Hypothalamus (tissue), 51 donors: ENCODE results near the gene NFAM1.

Source experiments
- DNase-seq, 51 donors: peaks; one replicate each; lab custom pipeline; 2025; lab: John Stamatoyannopoulos, UW

The NFAM1 gene, protein sequence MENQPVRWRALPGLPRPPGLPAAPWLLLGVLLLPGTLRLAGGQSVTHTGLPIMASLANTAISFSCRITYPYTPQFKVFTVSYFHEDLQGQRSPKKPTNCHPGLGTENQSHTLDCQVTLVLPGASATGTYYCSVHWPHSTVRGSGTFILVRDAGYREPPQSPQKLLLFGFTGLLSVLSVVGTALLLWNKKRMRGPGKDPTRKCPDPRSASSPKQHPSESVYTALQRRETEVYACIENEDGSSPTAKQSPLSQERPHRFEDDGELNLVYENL

DNA sequence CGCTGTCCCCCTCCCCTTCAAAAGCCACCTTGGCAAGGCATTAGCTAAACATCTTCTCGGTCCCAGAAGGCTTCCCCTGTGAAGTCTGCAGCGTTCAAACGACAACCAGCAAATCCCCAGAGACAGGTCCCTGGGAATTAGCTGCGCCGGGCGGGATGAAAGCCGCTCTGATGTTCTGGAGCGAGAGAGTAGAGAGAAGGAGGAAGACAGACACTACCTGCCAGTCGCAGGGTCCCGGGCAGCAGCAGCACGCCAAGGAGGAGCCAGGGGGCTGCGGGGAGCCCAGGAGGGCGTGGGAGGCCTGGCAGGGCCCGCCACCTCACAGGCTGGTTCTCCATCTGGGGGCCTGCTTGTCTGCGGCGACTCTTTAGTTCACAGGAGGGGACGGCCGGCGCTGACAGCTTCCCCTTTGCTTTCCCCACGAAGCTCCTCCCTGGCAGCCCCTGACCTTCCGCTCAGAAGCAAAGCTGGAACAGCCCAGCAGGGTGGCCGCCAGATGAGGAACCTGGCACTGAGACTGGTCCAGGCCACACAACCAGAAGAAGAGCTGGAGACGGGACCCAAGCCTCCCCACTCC lies at the start of gene NFAM1:
TSS of gene NFAM1 (minus strand) at position 384 of the 577 bp plus-strand sequence. CDS start at position 338, 46 bp downstream.
- DNase-seq: peak in 18 of 51 donors; percentile 13 to 49 (median 30)

DNA sequence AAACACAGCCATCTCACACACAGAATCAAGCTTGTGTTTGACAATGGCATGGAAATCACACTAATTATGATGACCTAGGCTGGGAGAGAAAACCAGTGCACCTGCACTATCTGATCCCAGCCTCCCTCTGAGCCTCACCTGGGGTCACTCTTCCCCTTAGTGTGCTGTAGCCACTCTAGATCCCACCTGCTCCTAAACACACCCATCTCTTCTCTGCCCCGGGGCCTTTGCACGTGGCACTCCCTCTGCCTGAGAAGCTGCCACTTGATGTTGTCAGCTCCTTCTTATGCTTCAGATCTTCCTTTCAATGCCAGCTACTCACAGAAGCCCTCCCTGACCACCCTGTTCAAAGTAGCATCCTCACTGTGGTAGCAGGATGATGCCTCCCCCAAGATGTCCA lies 42.9 kb upstream of the NFAM1 start:
- no peak for DNase-seq

DNA sequence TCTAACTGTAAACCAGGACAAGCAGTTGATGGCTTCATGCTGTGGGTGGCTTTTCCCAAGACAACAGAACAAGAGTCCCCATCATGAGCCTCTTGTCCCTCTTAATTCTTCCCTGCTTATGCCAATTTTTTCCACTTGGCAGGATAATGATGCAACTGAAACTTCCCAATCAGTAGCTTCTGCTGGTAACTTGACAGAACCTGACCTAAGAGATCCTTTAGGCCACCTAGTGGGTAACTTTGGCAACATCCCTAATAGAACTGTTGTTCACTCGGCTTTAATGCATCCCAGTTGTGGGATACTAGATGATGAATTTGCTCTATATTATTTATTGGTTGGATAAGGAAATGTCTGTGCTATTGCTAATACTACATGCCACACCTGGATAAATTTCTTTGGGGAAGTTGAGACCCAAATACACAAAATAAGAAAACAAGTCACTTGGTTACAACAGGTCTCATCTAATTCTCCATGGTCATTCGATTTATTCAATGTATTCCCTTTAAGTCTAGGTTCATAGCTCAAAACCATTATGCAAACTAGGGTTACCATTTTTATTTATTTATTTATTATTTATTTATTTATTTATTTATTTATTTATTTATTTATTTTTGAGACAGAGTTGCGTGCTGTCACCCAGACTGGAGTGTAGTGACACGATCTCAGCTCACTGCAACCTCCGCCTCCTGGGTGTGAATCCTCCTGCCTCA lies 41.4 kb upstream of the NFAM1 start:
- peak in 3 of 51 donors; percentile 2 to 24 (median 2) for DNase-seq

DNA sequence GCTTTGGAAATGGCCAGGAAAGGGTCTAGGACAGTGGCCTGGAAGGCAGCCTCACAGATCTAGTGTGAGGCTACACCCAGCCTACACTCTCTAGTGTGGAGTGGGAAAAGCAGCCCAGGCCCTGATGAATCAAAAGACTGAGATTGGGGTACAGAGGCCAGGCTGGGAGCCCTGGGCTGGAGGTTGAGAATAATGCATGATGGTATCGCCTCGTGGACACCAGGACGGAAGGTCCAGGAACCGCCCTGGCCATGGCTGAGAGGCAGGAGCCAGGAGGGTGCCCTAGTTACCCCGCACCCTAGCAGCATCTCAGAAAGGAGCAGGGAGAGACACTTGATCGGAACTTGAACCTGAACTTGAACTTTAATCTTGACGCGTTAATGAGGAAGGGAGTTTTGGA lies 40.5 kb upstream of the NFAM1 start:
- no peak for DNase-seq

DNA sequence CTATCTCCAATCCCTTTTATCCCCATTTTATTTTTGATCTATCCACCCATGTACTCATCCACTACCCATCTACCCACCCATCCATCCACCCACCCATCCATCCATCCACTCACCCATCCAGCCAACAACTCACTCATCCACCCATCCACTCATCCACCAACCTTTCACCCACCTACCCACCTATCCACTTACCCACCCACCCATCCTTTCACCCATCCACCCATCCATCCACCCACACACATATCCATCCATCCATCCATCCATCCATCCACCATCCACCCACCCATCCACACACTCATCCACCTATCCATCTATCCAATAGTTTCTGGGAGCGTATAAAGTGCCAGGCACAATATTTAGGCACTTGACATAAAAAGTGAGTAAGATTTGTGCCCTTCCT lies 39.2 kb upstream of the NFAM1 start:
- DNase-seq: no peak

DNA sequence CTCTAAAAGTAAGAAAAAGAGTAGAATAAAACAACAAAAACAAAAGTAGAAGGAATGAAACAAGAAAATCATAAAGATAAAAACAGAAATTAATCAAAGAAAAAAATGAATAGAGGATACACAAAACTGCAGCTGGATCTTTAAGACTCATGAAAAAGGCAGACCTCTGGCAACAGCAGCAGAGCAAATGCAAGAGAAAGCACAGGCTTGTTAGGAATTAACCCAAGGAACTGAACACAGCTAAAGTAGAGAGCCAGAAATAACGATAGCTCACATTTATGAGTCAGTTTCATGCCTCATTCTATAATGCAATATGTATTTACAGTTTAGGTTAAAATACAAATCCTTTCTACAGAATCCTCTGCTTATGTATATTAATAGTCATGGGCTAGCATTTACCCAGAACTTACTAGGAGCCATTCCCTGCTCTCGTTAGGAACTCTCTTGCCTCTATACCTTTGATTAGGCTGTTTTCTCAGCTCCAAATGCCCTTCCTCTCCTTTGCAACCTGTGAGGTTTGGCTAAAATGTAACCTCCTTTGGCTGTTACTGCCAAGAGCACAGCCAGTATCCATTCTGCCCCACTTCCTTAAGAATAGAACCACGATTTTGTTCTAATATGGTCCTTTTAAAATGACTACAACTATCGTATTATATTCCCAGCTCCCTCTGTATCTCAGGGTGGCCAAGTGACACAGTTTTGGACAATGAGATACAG lies 38.3 kb upstream of the NFAM1 start:
- DNase-seq: no peak

DNA sequence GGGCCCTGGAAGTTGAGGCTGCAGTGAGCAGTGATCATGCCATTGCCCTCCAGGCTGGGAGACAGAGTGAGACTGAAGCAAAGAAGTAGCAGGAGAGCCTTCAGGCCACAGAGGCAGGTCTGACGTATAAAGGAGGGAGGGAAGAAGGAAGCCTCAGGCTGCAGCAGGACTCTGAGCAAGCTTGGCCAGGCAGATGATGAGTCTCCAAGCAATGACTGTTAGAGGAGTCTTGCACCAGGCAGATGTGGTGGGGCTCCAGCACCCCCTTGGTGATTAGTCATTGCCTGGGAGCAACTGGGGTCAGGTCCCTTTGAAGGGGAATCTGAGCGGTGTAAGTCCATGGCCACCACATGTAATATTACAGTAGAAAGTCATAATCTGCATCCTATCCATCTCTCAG lies 36.6 kb upstream of the NFAM1 start:
- no peak for DNase-seq

DNA sequence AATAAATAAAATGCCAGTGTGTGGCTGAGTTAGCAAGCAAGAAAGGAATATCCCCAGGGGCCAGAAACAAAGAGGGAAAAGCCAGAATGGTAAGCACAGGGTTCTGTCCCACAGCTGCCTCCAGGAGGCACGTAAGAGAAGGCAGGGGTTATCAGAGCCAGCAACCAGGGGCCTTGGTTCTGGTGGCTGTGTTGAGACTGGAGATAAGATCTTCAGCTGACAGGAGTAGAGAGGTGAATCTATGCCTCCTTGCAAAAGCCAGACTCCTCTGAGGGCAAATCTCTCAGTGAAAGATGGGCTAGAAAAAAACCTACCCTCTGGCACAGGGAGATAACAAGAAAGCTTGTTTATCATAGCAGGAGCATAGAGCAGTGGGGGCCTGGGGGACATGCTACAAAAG lies 29.8 kb upstream of the NFAM1 start:
- DNase-seq: no peak

DNA sequence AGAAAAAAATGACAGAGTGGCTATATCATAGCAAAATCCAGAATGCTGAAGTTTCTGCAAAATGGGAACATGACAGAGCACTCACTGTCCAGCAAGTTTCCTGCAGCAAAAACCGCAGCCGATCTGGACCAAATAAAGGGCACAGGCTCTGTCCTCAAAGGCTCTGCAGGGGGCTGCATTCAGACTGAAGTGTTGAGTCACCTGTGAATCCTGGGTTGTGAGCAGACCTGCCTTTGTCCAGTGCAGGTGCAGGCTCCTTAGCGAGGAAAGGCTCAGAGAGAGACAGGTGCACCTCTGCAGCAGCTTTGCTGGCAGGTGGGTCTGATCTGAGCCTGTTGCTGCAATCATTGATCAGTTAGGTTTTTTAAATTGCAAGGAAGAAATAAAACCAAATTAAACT lies 29.3 kb upstream of the NFAM1 start:
- DNase-seq: no peak

DNA sequence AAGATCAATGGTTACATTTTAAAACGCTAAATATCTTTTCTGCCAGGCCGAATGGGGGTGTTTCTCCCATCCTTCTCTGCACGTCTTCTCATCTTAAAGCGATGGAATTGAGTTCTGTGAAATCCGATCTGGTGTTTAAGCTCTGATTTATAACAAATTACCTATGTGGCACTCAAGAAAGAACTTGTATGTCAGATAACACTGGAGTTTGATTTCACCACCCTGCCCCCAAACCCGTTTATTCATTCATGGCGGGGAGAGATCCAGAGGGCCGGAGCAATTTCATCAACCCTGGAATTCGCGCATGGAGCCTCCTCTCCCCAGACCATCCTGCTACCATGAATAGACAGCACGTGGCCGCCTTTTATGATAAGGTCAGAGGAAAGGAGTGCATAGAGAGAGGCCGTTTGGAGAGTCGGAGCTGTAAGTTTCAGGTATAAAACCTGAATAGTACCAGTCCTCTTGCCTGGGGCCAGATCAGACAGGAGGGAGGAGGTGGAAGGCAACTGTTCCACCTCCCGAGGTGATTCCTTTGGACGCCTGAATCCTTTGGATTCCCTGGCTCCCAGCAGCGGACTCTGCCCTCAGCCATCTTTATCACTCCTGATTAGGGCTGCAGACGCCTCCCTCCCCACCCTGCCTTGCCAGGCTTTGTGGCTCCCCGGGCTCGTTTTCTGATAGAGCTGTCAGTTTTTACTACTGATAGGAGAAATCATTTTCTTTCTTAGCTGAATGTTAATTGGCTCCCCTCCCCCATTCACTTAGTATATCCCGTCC lies 27.3 kb upstream of the NFAM1 start:
- no peak for DNase-seq

DNA sequence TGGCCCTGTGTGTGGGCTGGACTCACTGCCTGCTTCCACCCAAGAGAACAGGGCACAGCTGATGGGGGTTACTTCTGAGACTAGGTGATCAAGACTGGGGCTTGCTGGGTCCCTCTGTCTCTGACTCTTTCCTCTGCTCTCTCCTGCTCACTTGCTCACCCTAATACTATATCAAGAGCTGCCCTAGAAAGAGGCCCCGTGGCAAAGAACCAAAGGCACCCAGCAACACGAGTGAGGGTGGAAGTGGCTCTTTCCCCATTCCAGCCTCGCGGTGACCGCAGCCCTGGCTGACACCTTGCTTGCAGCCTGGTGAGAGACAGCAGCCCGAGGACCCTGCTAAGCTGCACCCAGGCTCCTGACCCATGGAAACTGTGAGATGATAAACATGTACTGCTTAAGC lies 20.7 kb upstream of the NFAM1 start:
- no peak for DNase-seq

DNA sequence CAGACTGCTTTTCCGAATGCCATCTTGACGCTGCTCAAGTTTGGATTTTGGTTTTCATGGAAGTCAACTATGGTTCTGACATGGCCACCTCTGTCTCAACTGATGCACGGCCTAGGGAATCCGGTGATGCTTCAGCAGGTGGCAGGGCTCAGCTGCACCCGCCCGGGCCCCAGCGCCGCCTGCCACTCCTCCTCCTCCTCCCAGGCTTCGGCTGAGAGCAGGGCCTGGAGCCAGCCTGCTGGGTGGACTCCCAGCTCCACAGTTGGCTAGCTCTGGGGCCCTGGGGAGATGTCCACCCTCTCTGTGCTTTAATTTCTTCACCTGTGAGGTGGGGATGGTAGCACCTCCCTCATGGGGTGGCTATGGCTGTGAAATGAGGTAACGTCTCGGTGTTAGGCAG lies 20.3 kb upstream of the NFAM1 start:
- DNase-seq: no peak

DNA sequence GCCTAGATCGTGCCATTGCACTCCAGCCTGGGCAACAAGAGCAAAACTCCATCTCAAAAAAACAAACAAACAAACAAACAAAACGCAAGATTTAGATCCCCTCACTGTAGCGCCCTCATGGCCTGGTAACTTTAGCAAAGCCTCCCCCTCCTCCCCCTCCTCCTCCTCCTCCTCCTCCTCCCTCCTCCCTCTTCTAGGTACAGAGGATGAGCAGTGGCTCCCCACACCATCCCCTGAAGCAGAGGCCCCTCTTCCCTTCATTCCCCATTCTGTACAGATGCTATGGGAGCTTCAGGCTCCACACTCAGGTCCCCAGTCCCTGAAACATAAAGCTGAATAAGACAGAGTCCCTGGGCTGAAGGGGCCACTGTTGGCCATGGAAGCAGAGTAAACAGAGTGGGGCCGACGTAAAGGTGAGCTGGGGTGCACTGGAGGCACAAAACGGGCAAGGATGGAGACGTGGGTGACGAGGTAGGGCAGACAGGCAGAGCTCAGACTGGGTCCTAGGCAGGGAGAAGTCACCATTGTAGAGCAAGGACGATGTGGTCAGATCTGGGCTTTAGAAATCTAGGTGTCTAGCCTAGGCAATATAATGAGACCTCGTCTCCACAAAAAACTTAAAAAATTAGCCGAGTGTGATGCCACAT lies 19.4 kb upstream of the NFAM1 start:
- DNase-seq: no peak

DNA sequence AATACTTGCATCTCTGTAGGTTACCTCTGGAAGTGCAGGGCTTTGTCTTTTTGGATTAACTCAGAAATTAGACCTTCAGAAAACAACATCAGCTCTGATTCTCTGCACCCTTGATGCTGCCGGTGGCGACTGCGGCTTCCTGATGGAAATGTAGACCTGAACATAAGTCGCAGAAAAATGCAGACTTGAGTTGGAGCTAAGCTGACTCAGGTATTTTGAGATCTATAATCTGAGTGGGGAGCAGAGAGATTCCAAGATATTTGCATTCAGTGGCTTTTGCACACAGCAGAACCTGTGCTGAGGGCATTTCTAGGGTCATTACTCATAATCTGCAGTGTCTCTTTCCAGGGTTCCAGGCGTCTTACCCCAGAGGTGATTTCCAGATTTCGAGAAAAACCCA lies 18.7 kb upstream of the NFAM1 start:
- DNase-seq: no peak

DNA sequence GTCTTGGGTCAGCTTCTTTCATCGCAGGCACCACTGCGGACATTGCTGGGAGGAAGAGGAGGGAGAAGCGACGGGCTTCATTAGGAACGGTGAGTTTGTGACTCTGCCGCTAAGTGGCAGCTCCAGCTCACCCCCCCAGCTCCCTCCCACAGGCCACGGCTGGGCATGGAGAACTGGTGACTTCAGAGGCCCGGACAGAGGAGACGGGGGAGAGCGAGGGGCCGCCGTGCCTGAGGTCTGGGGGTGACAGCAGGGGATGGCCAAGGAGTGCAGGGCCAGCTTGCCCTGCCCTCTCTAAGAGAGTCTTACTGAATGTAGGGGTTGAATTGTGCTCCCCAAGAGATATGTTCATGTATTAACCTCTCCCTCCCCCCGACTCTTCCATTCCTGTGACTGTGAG lies 13.9 kb upstream of the NFAM1 start:
- DNase-seq: no peak

DNA sequence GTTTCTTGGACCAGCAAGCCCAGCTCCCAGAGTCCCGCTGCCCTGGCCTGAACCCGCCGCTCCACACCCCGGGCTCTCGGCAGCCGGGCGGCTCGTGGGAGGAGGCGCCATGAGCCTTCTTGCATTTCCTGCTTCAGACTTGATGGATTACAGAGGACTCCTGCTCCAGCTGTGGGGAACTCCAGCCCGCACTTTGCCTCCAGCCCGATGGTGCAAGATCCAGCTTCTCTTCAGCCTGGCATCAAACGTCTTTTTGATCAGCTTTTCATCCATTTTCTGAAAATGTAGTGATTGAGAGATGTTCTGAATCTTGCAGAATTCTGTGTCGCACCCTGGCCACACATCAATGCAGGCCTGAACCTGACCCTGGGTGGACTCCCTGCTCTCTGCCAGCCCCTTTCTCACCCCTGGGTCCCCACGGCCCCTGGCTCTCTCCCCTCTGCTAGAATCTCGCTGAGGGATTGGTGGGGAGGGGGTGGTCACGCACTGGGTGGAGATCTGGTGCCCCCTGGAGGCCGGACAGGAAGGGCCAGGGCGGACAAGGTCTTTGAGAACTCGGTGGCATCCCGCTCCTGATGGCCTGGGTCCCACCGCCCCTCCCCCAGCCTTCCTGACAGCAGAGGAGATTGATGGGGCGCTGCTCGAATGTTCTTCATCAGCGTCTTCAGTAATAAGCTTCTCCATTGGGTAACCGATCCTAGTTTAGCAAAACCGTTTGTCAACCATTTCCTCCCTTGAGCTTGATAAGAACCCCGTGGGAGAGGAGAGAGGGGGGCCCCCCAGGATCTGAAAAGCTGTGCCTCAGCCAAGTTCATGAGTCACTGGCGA lies 12.1 kb upstream of the NFAM1 start:
- peak; percentile 33 to 92 (median 68) for DNase-seq

DNA sequence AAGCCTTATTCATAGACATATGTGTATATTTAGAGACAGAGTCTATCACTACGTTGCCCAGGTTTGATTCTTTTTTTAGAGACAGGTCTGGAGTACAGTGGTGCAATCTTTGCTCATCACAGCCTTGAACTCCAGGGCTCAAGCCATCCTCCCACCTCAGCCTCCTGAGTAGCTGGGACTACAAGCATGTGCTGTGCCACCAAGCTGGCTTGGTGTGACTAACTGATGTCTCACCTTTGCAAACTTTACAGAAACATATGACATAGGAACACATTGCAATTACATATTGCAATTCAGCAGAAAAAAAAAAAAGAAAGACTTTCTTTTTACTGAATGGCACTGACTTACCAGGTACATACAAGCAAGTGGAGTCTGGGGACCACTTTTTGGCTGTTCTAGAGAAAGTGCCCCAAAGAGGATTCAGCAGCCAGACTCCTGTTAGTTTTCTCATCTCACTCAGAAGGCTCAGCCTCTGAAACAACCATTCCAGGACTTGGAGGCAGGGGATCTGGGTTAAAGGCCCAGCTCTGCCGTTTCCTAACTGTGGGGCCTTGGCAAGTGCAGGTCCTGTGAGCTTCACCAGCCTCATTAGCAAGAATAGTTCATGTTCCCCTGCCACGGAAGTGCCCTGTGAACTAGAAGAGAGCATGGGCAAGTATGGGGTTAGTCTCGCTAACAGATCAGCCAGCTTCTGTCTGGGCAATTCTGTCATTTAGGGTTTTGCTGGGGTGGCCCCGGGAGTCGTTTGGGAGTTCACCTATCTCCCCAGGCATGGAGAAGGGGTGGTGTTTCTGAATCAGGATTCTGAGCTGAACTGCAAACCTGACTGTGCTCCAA lies 11.3 kb upstream of the NFAM1 start:
- peak in 1 of 51 donors; percentile 63 for DNase-seq

DNA sequence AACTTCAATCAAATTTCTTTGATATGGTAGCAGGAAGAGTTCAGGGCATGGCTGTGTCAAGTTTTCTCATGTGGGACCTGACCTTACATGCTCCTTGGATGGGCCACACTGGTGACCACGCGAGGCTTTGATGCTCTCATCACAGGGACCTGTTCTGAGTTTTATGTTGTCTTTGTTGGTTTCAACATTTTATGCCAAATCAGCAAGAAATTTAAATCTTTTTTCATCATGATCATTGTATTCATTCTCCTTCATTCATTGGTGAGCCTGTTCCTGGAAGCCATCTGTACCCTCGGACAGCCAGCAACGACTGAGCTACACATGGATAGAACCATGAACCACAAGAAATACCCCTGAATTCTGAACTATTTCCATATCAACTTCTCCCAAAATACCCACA lies 10.5 kb upstream of the NFAM1 start:
- DNase-seq: no peak
